COLO829 (cell line): ENCODE results near the gene NSD1.
"Not testable (repeated sequence)": the region's sequence is repeated elsewhere in the genome, so short reads cannot be mapped to it uniquely, and the experiment has no call there.

Source experiments
- DNase-seq: peaks from one replicate; pipeline ENCODE4 v3.0.0; 2012; ENCODE audit warnings: low spot score

NSD1 gene

GRCh38 chr5:177291735-177292134 is 158.2 kb downstream of the NSD1 start:
- DNase-seq: no peak

- DNase-seq: no peak
These were observed 160.4 kb downstream of the NSD1 start for GRCh38 chr5:177293819-177294581.

- no peak for DNase-seq
These were observed 161.1 kb downstream of the NSD1 start for GRCh38 chr5:177294632-177295031.

- DNase-seq: no peak
These were observed 162.4 kb downstream of the NSD1 start for GRCh38 chr5:177295924-177296323.

- no peak for DNase-seq
These were observed 163.0 kb downstream of the NSD1 start for GRCh38 chr5:177296581-177296980.

GRCh38 chr5:177297922-177298321 is 164.3 kb downstream of the NSD1 start:
- no peak for DNase-seq

GRCh38 chr5:177299697-177300096 is 166.1 kb downstream of the NSD1 start:
- DNase-seq: no peak

GRCh38 chr5:177300236-177300880 is 166.8 kb downstream of the NSD1 start:
- no peak for DNase-seq

GRCh38 chr5:177300951-177301350 is 167.4 kb downstream of the NSD1 start:
- no peak for DNase-seq

- no peak for DNase-seq
These were observed 168.1 kb downstream of the NSD1 start for GRCh38 chr5:177301503-177302165.

- no peak for DNase-seq
These were observed 169.0 kb downstream of the NSD1 start for GRCh38 chr5:177302354-177303110.

- peak; percentile 63 for DNase-seq
These were observed 169.8 kb downstream of the NSD1 start, which contains the start of the genes PRELID1 and RAB24 for GRCh38 chr5:177303121-177303924. TSS of gene PRELID1 (plus strand) at chr5:177303799. CDS start at chr5:177303986, 187 bp downstream. TSS of gene RAB24 (minus strand) at chr5:177303719. CDS start at chr5:177303288, 431 bp downstream.

- no peak for DNase-seq
These were observed 170.4 kb downstream of the NSD1 start for GRCh38 chr5:177303925-177304391.

GRCh38 chr5:177304392-177305119 is 171.0 kb downstream of the NSD1 start:
- no peak for DNase-seq

- not testable (repeated sequence) for DNase-seq
These were observed 172.6 kb downstream of the NSD1 start for GRCh38 chr5:177306103-177306640.

- no peak for DNase-seq
These were observed 173.3 kb downstream of the NSD1 start for GRCh38 chr5:177306674-177307543.

GRCh38 chr5:177307544-177308363 is 174.2 kb downstream of the NSD1 start:
- DNase-seq: no peak

- no peak for DNase-seq
These were observed 175.2 kb downstream of the NSD1 start for GRCh38 chr5:177308740-177309139.
